Upper lobe of left lung (tissue), 6 donors: ENCODE data around the gene SMARCB1. TPM values are rescaled to one million over a fixed set of nuclear protein-coding genes. Genes with fewer than 3 reads are reported as not detected.
A peak's percentile ranks its signal among the peaks of the same experiment; 100 is the strongest.

Experiments
- ATAC-seq, 2 donors: fragments of 200-7000 bp; cut with Tn5 transposase; one replicate each; pipeline ENCODE4 v1.9.1; 2022; ENCODE audit warnings: mild to moderate bottlenecking in 2 of 2, moderate library complexity in 2 of 2; ENCODE audit not compliant: low FRiP score in 2 of 2
- DNase-seq, 2 donors: peaks; one replicate each; pipeline ENCODE4 v3.0.0-alpha.2; 2019 to 2020
- H3K27ac ChIP-seq, 4 donors: fragments of 200-600 bp; sonication (generic); one replicate each; pipeline ENCODE4 v1.5.1; 2016 to 2019
- H3K27me3 ChIP-seq, 4 donors: fragments of 200-600 bp; sonication (generic); one replicate each; pipeline ENCODE4 v1.5.1; 2017 to 2019
- H3K36me3 ChIP-seq, 4 donors: fragments of 200-600 bp; sonication (generic); one replicate each; pipeline ENCODE4 v1.5.1; 2016 to 2019
- H3K4me1 ChIP-seq, 4 donors: fragments of 200-600 bp; sonication (generic); one replicate each; pipeline ENCODE4 v1.5.1; 2018 to 2019
- H3K4me3 ChIP-seq, 4 donors: fragments of 200-600 bp; sonication (generic); one replicate each; pipeline ENCODE4 v1.5.1; 2017 to 2019; ENCODE audit warnings: mild to moderate bottlenecking in 2 of 4, moderate library complexity in 1 of 4
- H3K9me3 ChIP-seq, 4 donors: fragments of 200-600 bp; sonication (generic); one replicate each; pipeline ENCODE4 v1.5.1; 2018 to 2019
- EP300 ChIP-seq, 4 donors: sonication (generic); formaldehyde crosslinking; IDR thresholded peaks; one replicate each; pipeline ENCODE4 v1.5.1; 2017; ENCODE audit warnings: antibody characterized with exemption in 4 of 4, control low read depth in 2 of 4
- POLR2A ChIP-seq, 4 donors: fragments of 450-650 bp; IDR thresholded peaks; one replicate each; pipeline ENCODE4 v1.5.1; 2016 to 2017; ENCODE audit warnings: antibody characterized with exemption in 4 of 4, mild to moderate bottlenecking in 2 of 4
- POLR2AphosphoS5 ChIP-seq, 2 donors: sonication (generic); formaldehyde crosslinking; IDR thresholded peaks; one replicate each; pipeline ENCODE4 v1.5.1; 2017; ENCODE audit warnings: antibody characterized with exemption in 2 of 2
- WGBS, 2 donors: methylation state at CpG; one replicate each; pipeline ENCODE4 v1.1.5; 2017 to 2018; 5-methylcytosine and 5-hydroxymethylcytosine counted together
- total RNA-seq, 6 donors: library from RNA; depleted of rRNA in 4 of 6; stranded (reverse); fragments of >200 nt in 4 of 6; gene quantifications; one replicate each; pipeline versions ENCODE4 v1.1.0 to v1.2.1, GENCODE V29; 2016 to 2021
- TF ChIP-seq, protein P1 (sequence below), 6 experiments: fragments of 450-650 bp in 4 of 6; fragments of 200-600 bp in 2 of 6; sonication (generic) in 2 of 6; IDR thresholded peaks; one replicate each; pipeline ENCODE4 v1.5.1; 2016 to 2019; ENCODE audit warnings: antibody characterized with exemption in 6 of 6
- donor health status: DM: no; HTN: no; CAD: no; lungs with moderate emphysema.
- donor health status: DM: no; HTN: yes; CAD: no; lungs with severe emphysema.

Gene SMARCB1
- total RNA-seq, 6 donors from 2014 or later: 42.8 to 72.8 (median 57.1) TPM

DNA sequence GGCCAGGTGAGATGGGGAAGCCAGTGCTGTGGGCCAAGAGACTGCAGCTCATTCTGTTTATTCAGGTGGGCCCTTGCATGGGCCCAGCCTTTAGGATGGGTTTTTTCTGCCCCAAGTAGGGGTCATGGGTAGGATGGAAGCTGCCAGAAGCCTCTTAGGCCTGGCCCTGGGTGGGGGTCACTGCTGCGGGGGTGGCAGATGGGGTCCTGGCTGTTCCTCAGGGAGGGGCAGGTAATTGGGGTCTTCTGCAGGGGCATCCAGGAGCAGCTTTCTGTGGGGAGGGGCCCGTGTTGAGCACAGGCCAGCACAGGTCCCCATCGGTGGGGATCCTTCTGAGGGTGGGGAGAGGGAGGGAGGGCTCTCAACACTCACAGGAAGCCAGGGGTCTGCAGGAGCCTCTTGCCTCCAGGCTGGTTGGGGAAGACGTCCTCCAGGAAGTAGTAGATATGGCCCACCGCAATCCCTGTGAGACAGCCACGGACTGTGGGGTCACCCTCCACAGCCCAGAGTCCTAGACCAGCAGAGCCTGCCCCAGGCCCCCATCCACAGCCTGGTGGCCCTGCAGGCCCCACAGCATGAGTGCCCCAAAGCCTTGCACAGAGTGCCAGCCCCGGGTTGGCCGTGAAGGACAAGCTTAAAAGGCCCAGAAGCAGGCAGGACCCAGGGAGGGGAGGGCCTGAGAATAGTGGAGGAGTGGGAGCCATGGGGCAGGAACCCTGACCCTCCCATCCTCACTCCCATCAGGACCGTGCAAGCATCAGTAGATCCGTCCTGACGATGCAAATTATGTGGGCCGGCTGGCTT, 50.1 kb downstream of the SMARCB1 start:
- ATAC-seq: no peak

DNA sequence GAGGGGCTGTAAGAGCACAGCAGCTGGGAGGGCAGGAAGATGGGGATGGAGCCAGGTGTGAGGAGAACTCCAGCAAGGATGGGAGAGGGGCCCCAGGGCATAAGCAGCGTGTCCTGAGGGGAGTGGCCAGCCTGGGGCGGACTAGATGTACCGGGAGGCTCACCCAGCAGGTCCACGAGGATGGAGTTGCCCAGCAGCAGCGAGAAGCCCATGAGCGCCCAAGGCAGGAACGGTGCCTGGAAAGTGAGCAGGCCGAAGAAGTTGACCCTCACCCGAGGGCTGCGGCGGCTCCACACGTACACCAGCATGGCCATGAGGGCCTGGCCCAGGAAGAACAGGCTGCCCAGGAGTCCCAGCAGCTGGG, 50.7 kb downstream of the SMARCB1 start:
- WGBS, 2 donors: 82 to 94% methylated on average over 11 to 12 of the region's 12 CpGs
- DNase-seq (no peak), ATAC-seq (no peak)
- Histone ChIP-seq H3K27me3 (no peaks in the 10 kb centered on the region), H3K27ac (no peak overlapping the region), H3K36me3 (peaks cover 0 to 35% (median 31%) of the 10 kb centered on the region in 4 donors), H3K9me3 (no peaks in the 10 kb centered on the region), H3K4me3 (no peak overlapping the region), H3K4me1 (peaks cover 16 to 23% (median 17%) of the 10 kb centered on the region in 4 donors)
- TF ChIP-seq EP300 (IDR thresholded peaks at IDR 0.05) (no peak), POLR2AphosphoS5 (IDR thresholded peaks at IDR 0.05) (no peak), POLR2A (IDR thresholded peaks at IDR 0.05) (no peak)
- TF ChIP-seq, protein P1, sequence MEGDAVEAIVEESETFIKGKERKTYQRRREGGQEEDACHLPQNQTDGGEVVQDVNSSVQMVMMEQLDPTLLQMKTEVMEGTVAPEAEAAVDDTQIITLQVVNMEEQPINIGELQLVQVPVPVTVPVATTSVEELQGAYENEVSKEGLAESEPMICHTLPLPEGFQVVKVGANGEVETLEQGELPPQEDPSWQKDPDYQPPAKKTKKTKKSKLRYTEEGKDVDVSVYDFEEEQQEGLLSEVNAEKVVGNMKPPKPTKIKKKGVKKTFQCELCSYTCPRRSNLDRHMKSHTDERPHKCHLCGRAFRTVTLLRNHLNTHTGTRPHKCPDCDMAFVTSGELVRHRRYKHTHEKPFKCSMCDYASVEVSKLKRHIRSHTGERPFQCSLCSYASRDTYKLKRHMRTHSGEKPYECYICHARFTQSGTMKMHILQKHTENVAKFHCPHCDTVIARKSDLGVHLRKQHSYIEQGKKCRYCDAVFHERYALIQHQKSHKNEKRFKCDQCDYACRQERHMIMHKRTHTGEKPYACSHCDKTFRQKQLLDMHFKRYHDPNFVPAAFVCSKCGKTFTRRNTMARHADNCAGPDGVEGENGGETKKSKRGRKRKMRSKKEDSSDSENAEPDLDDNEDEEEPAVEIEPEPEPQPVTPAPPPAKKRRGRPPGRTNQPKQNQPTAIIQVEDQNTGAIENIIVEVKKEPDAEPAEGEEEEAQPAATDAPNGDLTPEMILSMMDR (IDR thresholded peaks at IDR 0.05): no peak

More for the DNA sequence above, 50.1 kb downstream of the SMARCB1 start:
- no peak for TF ChIP-seq EP300 (IDR thresholded peaks at IDR 0.05)
- TF ChIP-seq, protein P1 (IDR thresholded peaks at IDR 0.05): no peak
- no peak for TF ChIP-seq POLR2A (IDR thresholded peaks at IDR 0.05)
- no peak for TF ChIP-seq POLR2AphosphoS5 (IDR thresholded peaks at IDR 0.05)
- H3K27ac ChIP-seq: no peak overlapping the region
- H3K27me3 ChIP-seq: no peaks in the 10 kb centered on the region
- peaks cover 16 to 23% (median 17%) of the 10 kb centered on the region in 4 donors for H3K4me1 ChIP-seq
- DNase-seq: no peak
- 76 to 85% methylated on average over 5 to 11 of the region's 12 CpGs for WGBS, 2 donors
- H3K36me3 ChIP-seq: peaks cover 0 to 41% (median 32%) of the 10 kb centered on the region in 4 donors
- no peaks in the 10 kb centered on the region for H3K9me3 ChIP-seq
- H3K4me3 ChIP-seq: no peak overlapping the region

DNA sequence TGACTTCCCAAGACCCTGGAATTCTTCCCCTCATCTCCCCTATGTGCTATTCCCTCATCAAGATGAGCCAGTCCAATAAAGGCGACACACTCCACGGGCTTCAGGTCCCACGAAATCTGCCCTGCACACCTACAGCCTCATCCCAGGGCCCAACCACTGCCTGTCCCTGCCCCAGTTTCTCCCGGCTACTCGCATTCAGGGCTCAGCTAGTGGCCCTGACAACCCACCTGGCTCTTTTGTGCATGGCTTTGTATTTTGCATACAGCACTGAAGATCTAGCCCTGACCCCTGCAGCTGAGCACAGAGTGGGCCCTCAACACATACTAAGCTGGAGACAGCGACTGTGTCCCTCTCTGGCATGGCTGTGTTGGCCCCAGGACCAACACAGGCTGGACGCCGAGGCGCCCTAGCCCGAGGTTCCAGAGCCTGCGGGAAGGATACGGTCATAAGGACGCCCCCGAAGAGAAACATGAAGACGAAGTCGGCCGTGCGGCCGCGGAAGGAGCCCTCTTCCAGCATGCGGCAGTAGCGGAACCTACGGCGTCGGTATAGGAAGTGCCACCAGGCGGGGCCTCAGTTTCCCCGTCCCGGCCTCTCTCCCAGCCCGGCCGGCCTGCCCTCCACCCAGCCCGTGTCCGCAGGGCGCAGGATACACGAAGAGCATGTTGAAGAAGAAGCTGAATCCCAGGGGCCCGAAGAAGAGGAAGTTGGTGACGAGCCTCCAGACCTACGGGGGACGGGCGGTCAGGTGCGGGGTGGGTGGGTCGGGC, 51.3 kb downstream of the SMARCB1 start:
- Histone ChIP-seq H3K27me3 (no peaks in the 10 kb centered on the region), H3K27ac (peak overlapping the region in 2 of 4 donors; percentile 8 to 52), H3K4me1 (peaks cover 16 to 23% (median 17%) of the 10 kb centered on the region in 4 donors), H3K9me3 (no peaks in the 10 kb centered on the region), H3K4me3 (peak overlapping the region; percentile 5 to 62 (median 54)), H3K36me3 (peaks cover 0 to 33% (median 29%) of the 10 kb centered on the region in 4 donors)
- no peak for TF ChIP-seq POLR2A (IDR thresholded peaks at IDR 0.05)
- TF ChIP-seq, protein P1 (IDR thresholded peaks at IDR 0.05): no peak
- no peak for TF ChIP-seq POLR2AphosphoS5 (IDR thresholded peaks at IDR 0.05)
- no peak for TF ChIP-seq EP300 (IDR thresholded peaks at IDR 0.05)
- 26 to 61% methylated on average over 10 to 38 of the region's 41 CpGs for WGBS, 2 donors
- ATAC-seq (no peak), DNase-seq (peak in 1 of 2 donors; percentile 86)

DNA sequence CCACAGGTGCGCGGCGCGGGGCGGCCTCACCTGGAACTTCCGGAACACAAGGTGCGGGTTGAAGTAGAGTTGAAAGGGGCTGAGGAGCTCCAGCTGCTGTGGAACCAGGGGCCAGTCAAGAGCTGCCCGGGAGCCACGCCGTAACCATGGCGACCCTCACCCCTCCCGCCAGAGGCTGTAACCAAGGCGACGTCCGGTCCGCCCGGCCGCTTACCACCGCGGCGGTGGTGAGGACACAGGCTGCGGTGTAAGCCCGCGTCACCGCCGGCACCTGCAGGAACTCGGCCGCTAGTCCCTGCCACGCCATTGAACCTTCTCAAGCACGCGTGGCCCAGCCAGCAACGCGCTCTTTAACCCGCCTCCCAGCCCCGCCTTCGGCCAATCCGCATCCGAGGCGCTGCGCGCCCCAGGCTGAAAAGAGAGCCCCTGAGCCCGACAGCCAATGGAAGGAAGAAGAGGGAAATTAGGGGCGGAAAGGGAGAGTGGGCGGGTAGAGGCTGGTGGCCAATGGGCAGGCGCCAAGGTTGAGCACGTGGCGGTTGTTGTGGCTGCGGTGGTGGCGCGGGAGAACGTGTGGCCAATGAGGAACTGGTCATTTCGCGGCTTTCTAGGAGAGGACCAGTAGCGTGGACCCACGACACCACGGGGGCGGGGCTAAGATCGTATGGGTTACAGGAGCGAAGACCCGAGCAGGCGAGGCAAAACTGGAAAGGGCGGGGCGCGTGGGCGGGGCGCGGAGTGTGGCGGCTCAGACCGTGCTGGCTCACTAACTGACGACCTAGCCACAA, 52.1 kb downstream of the SMARCB1 start, which contains the start of gene DERL3:
Gene DERL3 (minus strand): TSS at position 326 of the 788 bp plus-strand sequence. CDS start 19 bp downstream, at position 307.
- Histone ChIP-seq H3K4me3 (peak within 1 kb of the TSS; percentile 5 to 62 (median 54)), H3K27ac (peak within 1 kb of the TSS in 2 of 4 donors; percentile 18 to 52)
- 1 to 3% methylated on average over 43 to 48 of the region's 70 CpGs for WGBS, 2 donors

More for the DNA sequence above, 52.1 kb downstream of the SMARCB1 start, which contains the start of gene DERL3:
- peak; percentile 54 to 60 for TF ChIP-seq POLR2AphosphoS5 (IDR thresholded peaks at IDR 0.05)
- TF ChIP-seq EP300 (IDR thresholded peaks at IDR 0.05): no peak
- TF ChIP-seq, protein P1 (IDR thresholded peaks at IDR 0.05): no peak
- no peak for TF ChIP-seq POLR2A (IDR thresholded peaks at IDR 0.05)
- Histone ChIP-seq H3K27me3 (no peaks in the 10 kb centered on the region), H3K9me3 (no peaks in the 10 kb centered on the region), H3K36me3 (peaks cover 0 to 26% (median 23%) of the 10 kb centered on the region in 4 donors), H3K4me1 (peaks cover 16 to 23% (median 17%) of the 10 kb centered on the region in 4 donors)
- ATAC-seq: peak; percentile 95
- DNase-seq: peak; percentile 99
